B cell (primary cell): Measurements from ENCODE around the gene ACVR1. TPM values are rescaled to one million over a fixed set of nuclear protein-coding genes. Genes with fewer than 3 reads are reported as not detected.

ENCODE experiments used
- ATAC-seq: fragments of 200-7000 bp; cut with Tn5 transposase; one replicate; pipeline ENCODE4 v1.10.0; 2021; ENCODE audit warnings: low read depth, mild to moderate bottlenecking, moderate number of reproducible peaks, moderate library complexity
- CTCF ChIA-PET: fragments of 350-600 bp; sonication (Branson Sonifier 250); formaldehyde crosslinking; loops from one replicate; lab custom pipeline; 2021; ENCODE audit warnings: antibody characterized with exemption, inconsistent platforms; lab: Charles Lee
- POLR2A ChIA-PET: fragments of 350-600 bp; sonication (Branson Sonifier 250); formaldehyde crosslinking; loops from one replicate; lab custom pipeline; 2021; ENCODE audit warnings: antibody characterized with exemption; lab: Charles Lee
- DNase-seq: peaks from one replicate; pipeline ENCODE4 v3.0.0; 2013
- H2AFZ ChIP-seq: 2 replicates; pipeline ENCODE4 v1.6.1; 2012; ENCODE audit warnings: mild to moderate bottlenecking, low read depth, low read length; ENCODE audit not compliant: insufficient read depth, poor library complexity, severe bottlenecking
- H3K27ac ChIP-seq, 2 donors: 1 replicate in 1 of 2; 2 replicates in 1 of 2; pipeline ENCODE4 v1.5.1; 2012 to 2013; ENCODE audit warnings: low read length in 2 of 2, mild to moderate bottlenecking in 2 of 2, moderate library complexity in 1 of 2
- H3K27me3 ChIP-seq, 4 experiments: fragments of 200-600 bp in 1 of 4; sonication (generic) in 1 of 4; replicated peaks in 1 of 4; 1 replicate in 2 of 4; 2 replicates in 2 of 4; pipeline versions ENCODE4 v1.6.1 to v1.7.0; 2013 to 2016; ENCODE audit warnings: low read length in 3 of 4, mild to moderate bottlenecking in 2 of 4, mixed read lengths in 1 of 4, moderate library complexity in 1 of 4; ENCODE audit not compliant: insufficient read depth in 4 of 4, control insufficient read depth in 3 of 4; ENCODE audit errors: control extremely low read depth in 1 of 4
- H3K36me3 ChIP-seq, 2 experiments: replicated peaks in 1 of 2; 1 replicate in 1 of 2; 2 replicates in 1 of 2; pipeline versions ENCODE4 v1.6.1 to v1.7.1; 2013; ENCODE audit warnings: low read length in 1 of 2; ENCODE audit not compliant: insufficient read depth in 2 of 2, control insufficient read depth in 1 of 2; ENCODE audit errors: control extremely low read depth in 1 of 2, extremely low read depth in 1 of 2
- H3K4me1 ChIP-seq, 2 donors: fragments of 200-600 bp in 1 of 2; sonication (generic) in 1 of 2; 1 replicate in 1 of 2; 2 replicates in 1 of 2; pipeline versions ENCODE4 v1.5.1 to v1.6.1; 2013 to 2017; ENCODE audit warnings: low read length in 2 of 2; ENCODE audit not compliant: control insufficient read depth in 2 of 2, insufficient read depth in 2 of 2
- H3K4me2 ChIP-seq: replicated peaks from 2 replicates; pipeline ENCODE3; 2012; ENCODE audit warnings: mild to moderate bottlenecking, low read depth, low read length; ENCODE audit not compliant: poor library complexity, severe bottlenecking
- H3K4me3 ChIP-seq, 5 experiments: fragments of 200-600 bp in 1 of 5; sonication (generic) in 1 of 5; 1 replicate in 3 of 5; 2 replicates in 2 of 5; pipeline versions ENCODE4 v1.5.1 to v1.7.0; 2011 to 2016; ENCODE audit warnings: low read length in 4 of 5, mild to moderate bottlenecking in 4 of 5, low read depth in 2 of 5, control low read depth in 1 of 5, moderate library complexity in 1 of 5; ENCODE audit not compliant: insufficient read depth in 1 of 5; ENCODE audit errors: control extremely low read depth in 1 of 5, extremely low read depth in 1 of 5
- H3K79me2 ChIP-seq: fragments of 200-600 bp; sonication (generic); one replicate; pipeline ENCODE4 v1.6.0; 2016; ENCODE audit warnings: low read length; ENCODE audit not compliant: control insufficient read depth, insufficient read depth
- H3K9ac ChIP-seq: fragments of 200-600 bp; sonication (generic); 2 replicates; pipeline ENCODE4 v1.6.1; 2017; ENCODE audit warnings: mild to moderate bottlenecking, low read length, moderate library complexity
- H3K9me3 ChIP-seq, 3 donors: one replicate each; pipeline versions ENCODE4 v1.6.1 to v1.7.1; 2013; ENCODE audit warnings: low read length in 2 of 3; ENCODE audit not compliant: control insufficient read depth in 2 of 3, insufficient read depth in 1 of 3; ENCODE audit errors: control extremely low read depth in 1 of 3
- H4K20me1 ChIP-seq: 2 replicates; pipeline ENCODE4 v1.6.0; 2012; ENCODE audit warnings: mild to moderate bottlenecking, low read length; ENCODE audit not compliant: insufficient read depth, control insufficient read depth, poor library complexity, severe bottlenecking
- H3K27ac Mint-ChIP-seq: one replicate; pipeline ENCODE4 v1.8.0; 2021; ENCODE audit warnings: mixed read lengths
- H3K27me3 Mint-ChIP-seq: one replicate; pipeline ENCODE4 v1.8.0; 2021; ENCODE audit warnings: mixed read lengths
- H3K4me1 Mint-ChIP-seq: one replicate; pipeline ENCODE4 v1.8.0; 2021; ENCODE audit warnings: mixed read lengths
- H3K4me3 Mint-ChIP-seq: one replicate; pipeline ENCODE4 v1.8.0; 2021; ENCODE audit warnings: mixed read lengths
- H3K9me3 Mint-ChIP-seq: one replicate; pipeline ENCODE4 v1.8.0; 2022; ENCODE audit warnings: mixed read lengths; ENCODE audit not compliant: insufficient read depth
- CTCF ChIP-seq: fragments of 200-600 bp; IDR thresholded peaks from one replicate; pipeline ENCODE4 v1.8.0; 2022; ENCODE audit warnings: antibody characterized with exemption, mild to moderate bottlenecking
- EZH2 ChIP-seq: IDR thresholded peaks from 2 replicates; pipeline ENCODE4 v1.6.1; 2012; ENCODE audit warnings: borderline replicate concordance, low read depth, mild to moderate bottlenecking, moderate library complexity, low read length; ENCODE audit not compliant: insufficient read depth, poor library complexity, severe bottlenecking
- WGBS: methylation state at CpG from one replicate; pipeline ENCODE4 v1.1.5; 2013; ENCODE audit warnings: missing lambda C conversion rate; ENCODE audit not compliant: insufficient coverage; 5-methylcytosine and 5-hydroxymethylcytosine counted together
- intact Hi-C: fragments of 100-400 bp; cut with micrococcal nuclease; formaldehyde crosslinking; loops from one replicate; pipeline ENCODE4 v1.10.0; 2022
- polyA plus RNA-seq: library from polyadenylated mRNA; depleted of rRNA; stranded (reverse); fragments of >200 nt; gene quantifications from 2 replicates; pipeline ENCODE4 v1.2.3, GENCODE V29; 2012
- total RNA-seq, 2 donors: library from RNA; stranded (reverse); fragments of 120-200 nt in 1 of 2; gene quantifications; 1 replicate in 1 of 2; 2 replicates in 1 of 2; pipeline versions ENCODE4 v1.2.3 to v1.2.4, GENCODE V29; 2013 to 2022

The ACVR1 gene
- total and polyA plus RNA-seq, 2 donors (not counting 1 experiment from before 2014, with no cell fraction given): 3.7 to 11.7 TPM

GRCh38 chr2:157747280-157747679 is 128.8 kb downstream of the ACVR1 start:
- Histone ChIP-seq H3K9me3 (no peaks in the 10 kb centered on the region), H3K27ac (no peak overlapping the region), H3K4me3 (no peak overlapping the region), H3K9ac (no peak overlapping the region), H3K79me2 (no peaks in the 10 kb centered on the region), H3K27me3 (no peaks in the 10 kb centered on the region), H4K20me1 (no peaks in the 10 kb centered on the region), H3K36me3 (no peaks in the 10 kb centered on the region), H3K4me2 (no peak overlapping the region), H3K4me1 (no peaks in the 10 kb centered on the region), H2AFZ (no peak overlapping the region)
- ChIA-PET POLR2A (no interaction called here), CTCF (no interaction called here)
- H3K9me3 Mint-ChIP-seq: no peaks in the 10 kb centered on the region
- no peak overlapping the region for H3K4me3 Mint-ChIP-seq
- no peak overlapping the region for H3K27ac Mint-ChIP-seq
- TF ChIP-seq CTCF (no peak), EZH2 (no peak)
- ATAC-seq (no peak), DNase-seq (no peak)
- no CpG with 5 or more reads among the region's 3 CpGs for WGBS
- intact Hi-C loops: no loop called here
- H3K4me1 Mint-ChIP-seq: peaks cover 2% of the 10 kb centered on the region
- H3K27me3 Mint-ChIP-seq: no peaks in the 10 kb centered on the region

GRCh38 chr2:157746234-157746950 is 129.7 kb downstream of the ACVR1 start:
- Histone ChIP-seq H4K20me1 (no peaks in the 10 kb centered on the region), H3K4me3 (no peak overlapping the region), H3K4me2 (no peak overlapping the region), H2AFZ (no peak overlapping the region), H3K9ac (no peak overlapping the region), H3K4me1 (no peaks in the 10 kb centered on the region), H3K27ac (no peak overlapping the region), H3K9me3 (no peaks in the 10 kb centered on the region), H3K79me2 (no peaks in the 10 kb centered on the region), H3K27me3 (no peaks in the 10 kb centered on the region), H3K36me3 (no peaks in the 10 kb centered on the region)
- WGBS: 96% methylated on average over 9 of the region's 12 CpGs
- no peaks in the 10 kb centered on the region for H3K4me1 Mint-ChIP-seq
- TF ChIP-seq EZH2 (no peak), CTCF (no peak)
- H3K9me3 Mint-ChIP-seq: no peaks in the 10 kb centered on the region
- ChIA-PET POLR2A (no interaction called here), CTCF (no interaction called here)
- ATAC-seq (no peak), DNase-seq (no peak)
- intact Hi-C loops: no loop called here
- H3K27ac Mint-ChIP-seq: no peak overlapping the region
- no peaks in the 10 kb centered on the region for H3K27me3 Mint-ChIP-seq
- no peak overlapping the region for H3K4me3 Mint-ChIP-seq
